ENCODE measurements around the gene MAFG. TPM values are rescaled to one million over a fixed set of nuclear protein-coding genes. Genes with fewer than 3 reads are reported as not detected.

MAFG gene
- total and polyA plus RNA-seq, 2 of the 13 experiments (the other 11 are each of a cell fraction or from before 2014, with no cell fraction given): 14.5 to 20.0 TPM

DNA sequence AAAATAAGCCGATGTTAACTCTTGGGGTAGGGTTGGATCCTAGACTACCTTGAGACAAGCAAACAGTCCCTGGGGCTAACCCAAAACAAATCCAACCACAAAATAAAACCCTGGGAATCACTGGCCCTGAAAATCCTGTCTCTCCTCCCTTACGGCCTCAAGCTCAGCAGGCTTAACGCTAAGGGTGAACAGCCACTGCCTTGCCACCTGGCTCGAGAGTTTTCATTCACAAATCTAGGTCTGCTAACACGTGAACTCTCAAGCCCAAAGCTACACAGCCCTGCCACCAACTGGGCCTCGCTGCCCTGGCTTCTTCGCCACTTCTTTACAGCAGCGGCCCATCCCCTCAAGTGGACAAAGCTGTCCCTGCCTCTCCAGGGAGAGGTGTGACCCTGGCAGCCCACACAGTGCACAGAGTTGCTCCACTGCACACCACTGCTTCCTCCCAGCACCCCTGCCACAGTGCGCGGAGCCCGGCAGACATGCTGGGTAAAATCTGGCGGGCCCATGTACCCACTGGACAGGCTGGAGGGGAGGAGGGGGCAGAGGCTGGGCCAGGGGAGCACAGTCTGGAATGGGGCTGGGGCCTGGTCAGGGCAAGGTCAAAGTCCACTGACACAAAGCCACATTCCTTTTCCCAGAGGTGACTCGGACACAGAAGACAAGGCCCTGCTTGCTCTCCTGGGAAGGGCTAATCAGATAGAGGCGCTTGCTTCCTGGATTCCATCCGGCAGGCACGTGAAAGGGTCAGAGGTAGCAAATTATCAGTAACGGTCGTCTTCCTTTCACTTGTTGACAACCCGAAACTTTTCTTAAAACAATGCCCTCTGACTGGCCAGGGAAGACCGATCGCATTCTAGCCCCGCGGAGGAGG, 17.3 kb downstream of the MAFG start (continued):
- TF ChIP-seq, protein P1, sequence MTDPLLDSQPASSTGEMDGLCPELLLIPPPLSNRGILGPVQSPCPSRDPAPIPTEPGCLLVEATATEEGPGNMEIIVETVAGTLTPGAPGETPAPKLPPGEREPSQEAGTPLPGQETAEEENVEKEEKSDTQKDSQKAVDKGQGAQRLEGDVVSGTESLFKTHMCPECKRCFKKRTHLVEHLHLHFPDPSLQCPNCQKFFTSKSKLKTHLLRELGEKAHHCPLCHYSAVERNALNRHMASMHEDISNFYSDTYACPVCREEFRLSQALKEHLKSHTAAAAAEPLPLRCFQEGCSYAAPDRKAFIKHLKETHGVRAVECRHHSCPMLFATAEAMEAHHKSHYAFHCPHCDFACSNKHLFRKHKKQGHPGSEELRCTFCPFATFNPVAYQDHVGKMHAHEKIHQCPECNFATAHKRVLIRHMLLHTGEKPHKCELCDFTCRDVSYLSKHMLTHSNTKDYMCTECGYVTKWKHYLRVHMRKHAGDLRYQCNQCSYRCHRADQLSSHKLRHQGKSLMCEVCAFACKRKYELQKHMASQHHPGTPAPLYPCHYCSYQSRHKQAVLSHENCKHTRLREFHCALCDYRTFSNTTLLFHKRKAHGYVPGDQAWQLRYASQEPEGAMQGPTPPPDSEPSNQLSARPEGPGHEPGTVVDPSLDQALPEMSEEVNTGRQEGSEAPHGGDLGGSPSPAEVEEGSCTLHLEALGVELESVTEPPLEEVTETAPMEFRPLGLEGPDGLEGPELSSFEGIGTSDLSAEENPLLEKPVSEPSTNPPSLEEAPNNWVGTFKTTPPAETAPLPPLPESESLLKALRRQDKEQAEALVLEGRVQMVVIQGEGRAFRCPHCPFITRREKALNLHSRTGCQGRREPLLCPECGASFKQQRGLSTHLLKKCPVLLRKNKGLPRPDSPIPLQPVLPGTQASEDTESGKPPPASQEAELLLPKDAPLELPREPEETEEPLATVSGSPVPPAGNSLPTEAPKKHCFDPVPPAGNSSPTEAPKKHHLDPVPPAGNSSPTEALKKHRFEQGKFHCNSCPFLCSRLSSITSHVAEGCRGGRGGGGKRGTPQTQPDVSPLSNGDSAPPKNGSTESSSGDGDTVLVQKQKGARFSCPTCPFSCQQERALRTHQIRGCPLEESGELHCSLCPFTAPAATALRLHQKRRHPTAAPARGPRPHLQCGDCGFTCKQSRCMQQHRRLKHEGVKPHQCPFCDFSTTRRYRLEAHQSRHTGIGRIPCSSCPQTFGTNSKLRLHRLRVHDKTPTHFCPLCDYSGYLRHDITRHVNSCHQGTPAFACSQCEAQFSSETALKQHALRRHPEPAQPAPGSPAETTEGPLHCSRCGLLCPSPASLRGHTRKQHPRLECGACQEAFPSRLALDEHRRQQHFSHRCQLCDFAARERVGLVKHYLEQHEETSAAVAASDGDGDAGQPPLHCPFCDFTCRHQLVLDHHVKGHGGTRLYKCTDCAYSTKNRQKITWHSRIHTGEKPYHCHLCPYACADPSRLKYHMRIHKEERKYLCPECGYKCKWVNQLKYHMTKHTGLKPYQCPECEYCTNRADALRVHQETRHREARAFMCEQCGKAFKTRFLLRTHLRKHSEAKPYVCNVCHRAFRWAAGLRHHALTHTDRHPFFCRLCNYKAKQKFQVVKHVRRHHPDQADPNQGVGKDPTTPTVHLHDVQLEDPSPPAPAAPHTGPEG (CRISPR knock-in tag; IDR thresholded peaks at IDR 0.05): peak; percentile 82
- TF ChIP-seq, protein P2, sequence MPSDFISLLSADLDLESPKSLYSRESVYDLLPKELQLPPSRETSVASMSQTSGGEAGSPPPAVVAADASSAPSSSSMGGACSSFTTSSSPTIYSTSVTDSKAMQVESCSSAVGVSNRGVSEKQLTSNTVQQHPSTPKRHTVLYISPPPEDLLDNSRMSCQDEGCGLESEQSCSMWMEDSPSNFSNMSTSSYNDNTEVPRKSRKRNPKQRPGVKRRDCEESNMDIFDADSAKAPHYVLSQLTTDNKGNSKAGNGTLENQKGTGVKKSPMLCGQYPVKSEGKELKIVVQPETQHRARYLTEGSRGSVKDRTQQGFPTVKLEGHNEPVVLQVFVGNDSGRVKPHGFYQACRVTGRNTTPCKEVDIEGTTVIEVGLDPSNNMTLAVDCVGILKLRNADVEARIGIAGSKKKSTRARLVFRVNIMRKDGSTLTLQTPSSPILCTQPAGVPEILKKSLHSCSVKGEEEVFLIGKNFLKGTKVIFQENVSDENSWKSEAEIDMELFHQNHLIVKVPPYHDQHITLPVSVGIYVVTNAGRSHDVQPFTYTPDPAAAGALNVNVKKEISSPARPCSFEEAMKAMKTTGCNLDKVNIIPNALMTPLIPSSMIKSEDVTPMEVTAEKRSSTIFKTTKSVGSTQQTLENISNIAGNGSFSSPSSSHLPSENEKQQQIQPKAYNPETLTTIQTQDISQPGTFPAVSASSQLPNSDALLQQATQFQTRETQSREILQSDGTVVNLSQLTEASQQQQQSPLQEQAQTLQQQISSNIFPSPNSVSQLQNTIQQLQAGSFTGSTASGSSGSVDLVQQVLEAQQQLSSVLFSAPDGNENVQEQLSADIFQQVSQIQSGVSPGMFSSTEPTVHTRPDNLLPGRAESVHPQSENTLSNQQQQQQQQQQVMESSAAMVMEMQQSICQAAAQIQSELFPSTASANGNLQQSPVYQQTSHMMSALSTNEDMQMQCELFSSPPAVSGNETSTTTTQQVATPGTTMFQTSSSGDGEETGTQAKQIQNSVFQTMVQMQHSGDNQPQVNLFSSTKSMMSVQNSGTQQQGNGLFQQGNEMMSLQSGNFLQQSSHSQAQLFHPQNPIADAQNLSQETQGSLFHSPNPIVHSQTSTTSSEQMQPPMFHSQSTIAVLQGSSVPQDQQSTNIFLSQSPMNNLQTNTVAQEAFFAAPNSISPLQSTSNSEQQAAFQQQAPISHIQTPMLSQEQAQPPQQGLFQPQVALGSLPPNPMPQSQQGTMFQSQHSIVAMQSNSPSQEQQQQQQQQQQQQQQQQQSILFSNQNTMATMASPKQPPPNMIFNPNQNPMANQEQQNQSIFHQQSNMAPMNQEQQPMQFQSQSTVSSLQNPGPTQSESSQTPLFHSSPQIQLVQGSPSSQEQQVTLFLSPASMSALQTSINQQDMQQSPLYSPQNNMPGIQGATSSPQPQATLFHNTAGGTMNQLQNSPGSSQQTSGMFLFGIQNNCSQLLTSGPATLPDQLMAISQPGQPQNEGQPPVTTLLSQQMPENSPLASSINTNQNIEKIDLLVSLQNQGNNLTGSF (CRISPR knock-in tag; IDR thresholded peaks at IDR 0.05): no peak; the same call in 1 of the 2 replicates
- TF ChIP-seq RBM22 (optimal IDR thresholded peaks at IDR 0.05; ENCODE audit: low read length): peak; percentile 83
- TF ChIP-seq, protein P3, sequence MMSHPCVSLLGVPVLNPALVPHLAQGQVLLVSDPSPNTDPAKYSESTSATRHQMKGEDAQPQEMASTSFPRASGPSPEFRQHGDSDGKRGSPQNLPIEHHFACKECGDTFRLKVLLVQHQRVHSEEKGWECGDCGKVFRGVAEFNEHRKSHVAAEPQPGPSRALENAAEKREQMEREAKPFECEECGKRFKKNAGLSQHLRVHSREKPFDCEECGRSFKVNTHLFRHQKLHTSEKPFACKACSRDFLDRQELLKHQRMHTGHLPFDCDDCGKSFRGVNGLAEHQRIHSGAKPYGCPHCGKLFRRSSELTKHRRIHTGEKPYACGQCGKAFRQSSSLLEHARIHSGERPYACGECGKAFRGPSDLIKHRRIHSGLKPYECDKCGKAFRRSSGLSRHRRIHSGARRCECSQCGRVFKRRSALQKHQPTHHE (CRISPR knock-in tag; IDR thresholded peaks at IDR 0.05; ENCODE audit: borderline replicate concordance): peak; percentile 93; the same call in 1 of the 2 replicates
- TF ChIP-seq, protein P4, sequence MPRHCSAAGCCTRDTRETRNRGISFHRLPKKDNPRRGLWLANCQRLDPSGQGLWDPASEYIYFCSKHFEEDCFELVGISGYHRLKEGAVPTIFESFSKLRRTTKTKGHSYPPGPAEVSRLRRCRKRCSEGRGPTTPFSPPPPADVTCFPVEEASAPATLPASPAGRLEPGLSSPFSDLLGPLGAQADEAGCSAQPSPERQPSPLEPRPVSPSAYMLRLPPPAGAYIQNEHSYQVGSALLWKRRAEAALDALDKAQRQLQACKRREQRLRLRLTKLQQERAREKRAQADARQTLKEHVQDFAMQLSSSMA (CRISPR knock-in tag; IDR thresholded peaks at IDR 0.05): no peak
- TF ChIP-seq ZNF274 (CRISPR knock-in tag; IDR thresholded peaks at IDR 0.05): peak; percentile 91
- TF ChIP-seq ZNF781 (CRISPR knock-in tag; IDR thresholded peaks at IDR 0.05; ENCODE audit: borderline replicate concordance, not compliant biosample characterization): no peak
- TF ChIP-seq RFX1 (IDR thresholded peaks at IDR 0.05): no peak
- no peak for TF ChIP-seq ZKSCAN5 (CRISPR knock-in tag; IDR thresholded peaks at IDR 0.05)
- TF ChIP-seq ZNF20 (CRISPR knock-in tag; IDR thresholded peaks at IDR 0.05): no peak

Data from HepG2 (cell line).